DND-41 (cell line): ENCODE measurements around the gene SLC6A19.

Source experiments
- EZH2 ChIP-seq: IDR thresholded peaks from 3 replicates; pipeline ENCODE4 v1.6.1; 2012; ENCODE audit warnings: borderline replicate concordance, low read depth, mild to moderate bottlenecking, moderate library complexity, low read length, inconsistent platforms; ENCODE audit not compliant: severe bottlenecking
- TF ChIP-seq, protein P1 (sequence below): IDR thresholded peaks from 2 replicates; pipeline ENCODE4 v1.5.1; 2012; ENCODE audit warnings: borderline replicate concordance, low read length, moderate library complexity, mild to moderate bottlenecking; ENCODE audit not compliant: poor library complexity, severe bottlenecking; ENCODE audit errors: extremely low read depth

DNA sequence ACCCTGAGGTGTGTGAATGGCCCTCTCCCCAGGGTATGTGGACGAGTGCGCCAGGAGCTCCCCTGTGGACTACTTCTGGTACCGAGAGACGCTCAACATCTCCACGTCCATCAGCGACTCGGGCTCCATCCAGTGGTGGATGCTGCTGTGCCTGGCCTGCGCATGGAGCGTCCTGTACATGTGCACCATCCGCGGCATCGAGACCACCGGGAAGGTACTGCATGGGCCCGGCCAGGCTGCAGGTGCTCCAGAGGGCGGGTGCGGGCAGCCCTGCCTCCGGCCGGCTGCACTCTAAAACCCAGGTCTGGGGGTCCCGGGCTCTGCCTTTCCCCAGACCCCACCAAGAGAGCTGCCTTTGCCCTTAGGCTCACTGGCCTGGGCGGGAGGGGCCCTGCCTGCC is 10.9 kb downstream of the SLC6A19 start:
- TF ChIP-seq, protein P1, sequence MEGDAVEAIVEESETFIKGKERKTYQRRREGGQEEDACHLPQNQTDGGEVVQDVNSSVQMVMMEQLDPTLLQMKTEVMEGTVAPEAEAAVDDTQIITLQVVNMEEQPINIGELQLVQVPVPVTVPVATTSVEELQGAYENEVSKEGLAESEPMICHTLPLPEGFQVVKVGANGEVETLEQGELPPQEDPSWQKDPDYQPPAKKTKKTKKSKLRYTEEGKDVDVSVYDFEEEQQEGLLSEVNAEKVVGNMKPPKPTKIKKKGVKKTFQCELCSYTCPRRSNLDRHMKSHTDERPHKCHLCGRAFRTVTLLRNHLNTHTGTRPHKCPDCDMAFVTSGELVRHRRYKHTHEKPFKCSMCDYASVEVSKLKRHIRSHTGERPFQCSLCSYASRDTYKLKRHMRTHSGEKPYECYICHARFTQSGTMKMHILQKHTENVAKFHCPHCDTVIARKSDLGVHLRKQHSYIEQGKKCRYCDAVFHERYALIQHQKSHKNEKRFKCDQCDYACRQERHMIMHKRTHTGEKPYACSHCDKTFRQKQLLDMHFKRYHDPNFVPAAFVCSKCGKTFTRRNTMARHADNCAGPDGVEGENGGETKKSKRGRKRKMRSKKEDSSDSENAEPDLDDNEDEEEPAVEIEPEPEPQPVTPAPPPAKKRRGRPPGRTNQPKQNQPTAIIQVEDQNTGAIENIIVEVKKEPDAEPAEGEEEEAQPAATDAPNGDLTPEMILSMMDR, result no peak
- TF ChIP-seq EZH2, result no peak
